ENCODE results near the gene SDC1.

The SDC1 gene

DNA sequence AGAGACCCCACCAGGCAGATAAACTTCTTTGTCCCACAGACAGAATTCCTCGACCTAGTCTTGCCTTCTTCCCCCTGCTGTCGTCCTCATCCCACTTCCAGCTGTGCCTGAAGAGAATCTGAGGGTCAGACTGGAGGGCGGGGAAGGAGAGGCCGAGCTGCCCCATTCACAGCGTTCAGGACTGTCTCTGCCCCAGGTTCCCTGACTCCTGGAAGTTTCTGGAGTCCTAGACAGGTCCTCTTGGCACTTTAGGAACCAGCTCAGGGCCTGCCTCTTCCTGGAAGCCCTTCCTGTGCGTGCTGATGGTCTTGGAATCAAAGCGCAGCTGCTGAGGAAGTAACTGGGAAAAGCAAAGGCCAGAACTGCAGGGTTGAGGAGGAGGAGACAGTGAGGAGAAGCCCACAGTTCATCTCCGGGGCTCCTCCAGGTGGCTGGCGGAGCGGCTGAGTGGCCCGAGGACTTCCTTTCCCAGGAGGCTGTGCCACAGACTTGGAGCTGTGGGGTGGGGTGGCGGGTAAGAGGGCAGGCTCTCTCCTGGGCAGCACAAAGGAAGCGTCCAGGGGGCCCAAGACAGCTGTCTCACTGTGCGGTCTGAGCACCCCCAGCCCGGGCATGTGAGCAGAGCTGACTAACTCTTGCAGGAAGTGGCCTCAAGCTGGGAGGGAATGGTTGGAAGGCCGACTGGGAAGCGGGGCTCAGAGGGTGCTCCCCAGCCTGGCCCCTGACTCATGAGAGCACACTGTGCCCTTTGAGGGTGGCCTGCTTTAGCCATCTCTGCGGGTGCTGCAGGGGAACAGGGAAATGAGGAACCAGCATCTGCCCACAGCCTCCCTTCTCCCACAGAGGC is 39.5 kb downstream of the SDC1 start:
- no peaks in the 10 kb centered on the region for H3K27me3 ChIP-seq
- no peaks in the 10 kb centered on the region for H3K9me3 ChIP-seq
- no peaks in the 10 kb centered on the region for H3K36me3 ChIP-seq
- no peak overlapping the region for H3K4me3 ChIP-seq (ENCODE audit: low read depth, low read length)
- H3K4me1 ChIP-seq: no peaks in the 10 kb centered on the region; the same call in 1 of the 2 replicates
- DNase-seq: no peak
- TF ChIP-seq, protein P1, sequence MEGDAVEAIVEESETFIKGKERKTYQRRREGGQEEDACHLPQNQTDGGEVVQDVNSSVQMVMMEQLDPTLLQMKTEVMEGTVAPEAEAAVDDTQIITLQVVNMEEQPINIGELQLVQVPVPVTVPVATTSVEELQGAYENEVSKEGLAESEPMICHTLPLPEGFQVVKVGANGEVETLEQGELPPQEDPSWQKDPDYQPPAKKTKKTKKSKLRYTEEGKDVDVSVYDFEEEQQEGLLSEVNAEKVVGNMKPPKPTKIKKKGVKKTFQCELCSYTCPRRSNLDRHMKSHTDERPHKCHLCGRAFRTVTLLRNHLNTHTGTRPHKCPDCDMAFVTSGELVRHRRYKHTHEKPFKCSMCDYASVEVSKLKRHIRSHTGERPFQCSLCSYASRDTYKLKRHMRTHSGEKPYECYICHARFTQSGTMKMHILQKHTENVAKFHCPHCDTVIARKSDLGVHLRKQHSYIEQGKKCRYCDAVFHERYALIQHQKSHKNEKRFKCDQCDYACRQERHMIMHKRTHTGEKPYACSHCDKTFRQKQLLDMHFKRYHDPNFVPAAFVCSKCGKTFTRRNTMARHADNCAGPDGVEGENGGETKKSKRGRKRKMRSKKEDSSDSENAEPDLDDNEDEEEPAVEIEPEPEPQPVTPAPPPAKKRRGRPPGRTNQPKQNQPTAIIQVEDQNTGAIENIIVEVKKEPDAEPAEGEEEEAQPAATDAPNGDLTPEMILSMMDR (IDR thresholded peaks at IDR 0.05; ENCODE audit: low read depth, low read length): no peak

DNA sequence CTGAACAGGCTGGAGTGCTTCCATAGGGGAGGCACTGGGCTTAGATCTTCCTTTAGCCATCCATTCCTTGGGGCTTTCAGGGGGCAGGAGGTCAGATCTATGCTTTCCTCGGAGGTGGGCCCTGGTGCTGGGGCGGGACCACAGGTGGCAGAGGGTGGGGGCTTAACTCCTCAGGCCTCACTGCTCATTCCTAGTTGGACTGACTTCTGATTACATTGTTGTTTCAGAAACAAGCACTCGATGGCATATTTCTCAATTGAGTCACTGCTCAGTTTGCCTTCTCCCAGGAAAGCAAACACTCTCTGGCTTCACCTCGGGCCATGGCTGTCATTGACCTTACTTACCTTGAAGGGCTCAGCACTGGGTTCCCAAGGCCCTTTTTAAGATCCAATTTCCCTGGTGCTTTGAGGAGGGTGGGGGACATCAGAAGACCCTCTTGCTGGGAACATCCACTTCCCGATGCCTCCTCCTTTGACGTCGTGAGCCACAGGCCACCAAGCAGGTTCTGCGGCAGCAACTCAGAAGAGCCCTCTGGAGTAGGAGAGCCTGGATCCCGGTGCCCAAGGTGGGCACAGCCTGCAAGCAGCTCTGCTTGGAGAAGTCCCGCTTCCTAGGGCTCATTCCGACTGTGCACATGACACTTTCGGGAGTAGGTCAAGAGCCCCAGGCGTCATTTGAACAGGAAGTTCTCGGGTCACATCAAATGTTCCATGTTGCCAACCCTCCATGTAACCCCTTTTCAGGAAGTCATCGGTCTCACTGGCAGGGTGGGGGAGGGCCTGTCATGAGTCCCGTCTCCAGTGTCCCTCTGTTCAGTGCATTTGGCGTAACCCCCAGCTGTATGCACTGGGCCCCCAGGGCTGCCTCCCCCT is 40.6 kb downstream of the SDC1 start:
- H3K4me3 ChIP-seq (ENCODE audit: low read depth, low read length): no peak overlapping the region

DNA sequence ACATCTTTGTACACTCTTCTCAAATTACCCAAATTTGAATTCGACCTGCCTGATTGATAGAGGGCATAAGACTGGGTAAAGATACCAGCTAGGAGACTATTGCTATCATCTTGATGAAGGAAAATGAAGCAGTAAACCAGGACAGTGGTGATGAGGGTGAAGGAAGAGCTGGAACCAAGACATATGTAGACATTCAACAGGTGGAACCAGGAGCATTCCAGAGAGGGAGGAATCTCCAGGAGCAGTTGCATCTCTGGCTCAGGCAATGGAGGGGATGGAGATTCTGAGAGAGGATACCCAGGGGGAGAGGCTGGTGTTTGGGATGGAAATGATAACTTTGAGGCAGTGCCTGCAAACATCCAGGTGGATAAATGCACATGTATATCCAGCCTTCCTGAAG is 41.6 kb downstream of the SDC1 start:
- no peaks in the 10 kb centered on the region for H3K9me3 ChIP-seq
- no peaks in the 10 kb centered on the region; the same call in 1 of the 2 replicates for H3K4me1 ChIP-seq
- DNase-seq: no peak
- no peaks in the 10 kb centered on the region for H3K27me3 ChIP-seq
- TF ChIP-seq, protein P1 (IDR thresholded peaks at IDR 0.05; ENCODE audit: low read depth, low read length): no peak
- no peaks in the 10 kb centered on the region for H3K36me3 ChIP-seq
- H3K4me3 ChIP-seq (ENCODE audit: low read depth, low read length): no peak overlapping the region

More for the DNA sequence above, 40.6 kb downstream of the SDC1 start:
- Histone ChIP-seq H3K27me3 (no peaks in the 10 kb centered on the region), H3K4me1 (no peaks in the 10 kb centered on the region; the same call in 1 of the 2 replicates), H3K36me3 (no peaks in the 10 kb centered on the region), H3K9me3 (no peaks in the 10 kb centered on the region)
- DNase-seq: no peak
- TF ChIP-seq, protein P1 (IDR thresholded peaks at IDR 0.05; ENCODE audit: low read depth, low read length): no peak

DNA sequence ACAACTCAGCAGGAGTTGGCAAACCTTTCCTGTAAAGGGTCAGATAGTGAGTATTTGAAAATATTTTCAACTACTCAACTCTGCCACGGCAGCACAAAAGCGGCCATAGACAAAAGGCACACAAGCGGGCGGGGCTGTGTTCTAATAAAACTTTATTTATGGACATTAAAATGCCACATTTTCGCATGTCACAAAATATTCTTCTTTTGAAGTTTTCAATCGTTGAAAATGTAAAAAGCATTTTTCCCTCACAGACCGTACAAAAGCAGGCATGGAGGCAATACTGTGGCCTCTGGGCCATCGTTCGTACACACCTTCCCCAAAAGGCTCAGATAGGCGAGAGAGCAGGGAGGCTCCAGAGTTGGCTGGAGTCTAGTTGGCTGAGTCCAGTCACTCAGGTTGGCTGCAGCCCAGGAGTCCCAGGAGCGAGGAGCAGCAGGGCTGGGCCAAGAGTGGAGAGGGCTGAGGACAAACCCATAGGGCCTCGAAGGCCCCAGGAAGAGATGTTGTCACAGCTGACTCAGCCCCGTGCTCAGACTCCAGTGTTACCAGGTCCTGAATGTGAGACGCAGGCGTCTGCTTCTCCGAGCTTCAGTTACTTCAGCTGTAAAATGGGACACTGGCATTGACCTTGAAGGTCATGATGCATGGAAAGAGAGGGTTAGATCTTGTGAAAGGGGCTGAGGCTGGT is 42.5 kb downstream of the SDC1 start:
- DNase-seq: no peak
- Histone ChIP-seq H3K36me3 (no peaks in the 10 kb centered on the region), H3K4me3 (ENCODE audit: low read depth, low read length) (no peak overlapping the region), H3K9me3 (no peaks in the 10 kb centered on the region), H3K27me3 (no peaks in the 10 kb centered on the region), H3K4me1 (no peaks in the 10 kb centered on the region; the same call in 1 of the 2 replicates)
- TF ChIP-seq, protein P1 (IDR thresholded peaks at IDR 0.05; ENCODE audit: low read depth, low read length): no peak

DNA sequence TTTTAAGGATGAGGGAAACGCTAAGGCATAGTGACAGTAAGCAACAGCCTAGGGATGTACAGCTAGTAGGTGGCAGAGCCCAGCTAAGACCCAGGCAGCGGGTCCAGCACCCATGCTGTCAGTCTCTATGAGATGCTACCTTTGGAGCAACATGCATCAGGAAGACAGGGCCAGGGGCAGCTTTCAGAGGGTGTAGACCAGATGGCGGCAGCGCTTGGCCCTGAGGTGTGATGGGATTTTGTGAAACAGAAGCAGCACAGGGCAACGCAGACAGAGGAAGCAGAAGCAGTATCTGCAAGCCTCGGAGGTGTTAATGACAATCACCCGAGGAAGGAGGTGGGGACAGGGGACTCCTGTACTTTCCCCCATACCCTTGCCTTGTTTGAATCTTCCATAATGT is 43.2 kb downstream of the SDC1 start:
- Histone ChIP-seq H3K4me1 (no peaks in the 10 kb centered on the region; the same call in 1 of the 2 replicates), H3K9me3 (no peaks in the 10 kb centered on the region), H3K27me3 (no peaks in the 10 kb centered on the region), H3K4me3 (ENCODE audit: low read depth, low read length) (no peak overlapping the region), H3K36me3 (no peaks in the 10 kb centered on the region)
- DNase-seq: no peak
- TF ChIP-seq, protein P1 (IDR thresholded peaks at IDR 0.05; ENCODE audit: low read depth, low read length): no peak
